CD4-positive, alpha-beta T cell (primary cell): ENCODE results near the gene SDK1. TPM values are rescaled to one million over a fixed set of nuclear protein-coding genes. Genes with fewer than 3 reads are reported as not detected.

Source experiments
- ATAC-seq: fragments of 200-7000 bp; cut with Tn5 transposase; one replicate; pipeline ENCODE4 v1.10.0; 2022; ENCODE audit warnings: mild to moderate bottlenecking; ENCODE audit not compliant: poor library complexity
- CTCF ChIA-PET: fragments of 350-600 bp; sonication (Branson Sonifier 250); formaldehyde crosslinking; loops from one replicate; lab custom pipeline; 2021; ENCODE audit warnings: antibody characterized with exemption, inconsistent platforms; lab: Charles Lee
- POLR2A ChIA-PET: fragments of 350-600 bp; sonication (Branson Sonifier 250); formaldehyde crosslinking; loops from one replicate; lab custom pipeline; 2021; ENCODE audit warnings: antibody characterized with exemption, inconsistent platforms; lab: Charles Lee
- DNase-seq, 14 experiments: peaks; one replicate each; pipeline ENCODE4 v3.0.0-alpha.2; 2013 to 2020; ENCODE audit warnings: mixed read lengths in 2 of 14
- H3K27ac ChIP-seq, 2 donors: one replicate each; pipeline versions ENCODE4 v1.5.1 to v1.7.0; 2013; ENCODE audit warnings: low read length in 2 of 2, low read depth in 1 of 2, mild to moderate bottlenecking in 1 of 2
- H3K27me3 ChIP-seq, 2 experiments: 1 replicate in 1 of 2; 2 replicates in 1 of 2; pipeline versions ENCODE4 v1.6.1 to v1.7.0; 2013; ENCODE audit warnings: low read length in 2 of 2, control low read depth in 1 of 2, mild to moderate bottlenecking in 1 of 2, moderate library complexity in 1 of 2; ENCODE audit not compliant: insufficient read depth in 2 of 2, control insufficient read depth in 1 of 2
- H3K36me3 ChIP-seq: one replicate; pipeline ENCODE4 v1.6.1; 2013; ENCODE audit warnings: low read length, control low read depth; ENCODE audit not compliant: insufficient read depth
- H3K4me1 ChIP-seq: one replicate; pipeline ENCODE4 v1.6.1; 2013; ENCODE audit warnings: low read length, control low read depth; ENCODE audit not compliant: insufficient read depth
- H3K4me3 ChIP-seq: one replicate; pipeline ENCODE4 v1.5.1; 2013; ENCODE audit warnings: mild to moderate bottlenecking, low read length, moderate library complexity
- H3K9me3 ChIP-seq, 2 experiments: 1 replicate in 1 of 2; 2 replicates in 1 of 2; pipeline versions ENCODE4 v1.6.1 to v1.7.0; 2013; ENCODE audit warnings: low read length in 2 of 2, mild to moderate bottlenecking in 2 of 2, control low read depth in 1 of 2, moderate library complexity in 1 of 2; ENCODE audit not compliant: control insufficient read depth in 1 of 2, insufficient read depth in 1 of 2
- H3K27ac Mint-ChIP-seq: one replicate; pipeline ENCODE4 v1.8.0; 2020; ENCODE audit warnings: mixed read lengths
- H3K27me3 Mint-ChIP-seq: one replicate; pipeline ENCODE4 v1.8.0; 2021; ENCODE audit warnings: mixed read lengths
- H3K36me3 Mint-ChIP-seq: one replicate; pipeline ENCODE4 v1.8.0; 2021; ENCODE audit warnings: low read depth, mixed read lengths
- H3K4me1 Mint-ChIP-seq: one replicate; pipeline ENCODE4 v1.8.0; 2021; ENCODE audit warnings: low read depth, mixed read lengths
- H3K4me3 Mint-ChIP-seq: one replicate; pipeline ENCODE4 v1.8.0; 2020; ENCODE audit warnings: mild to moderate bottlenecking, mixed read lengths
- H3K9me3 Mint-ChIP-seq: one replicate; pipeline ENCODE4 v1.8.0; 2020; ENCODE audit warnings: mixed read lengths
- intact Hi-C, 2 experiments: fragments of 100-400 bp; cut with DNase I in 1 of 2; cut with micrococcal nuclease in 1 of 2; formaldehyde crosslinking; loops; one replicate each; pipeline versions ENCODE4 v1.15.1 to v1.9.0; 2023 to 2025; cut with DNase I, micrococcal nuclease
- total RNA-seq, 174 experiments: library from RNA in 2 of 174; stranded (reverse) in 2 of 174; gene quantifications; one replicate each; pipeline ENCODE4 v1.2.3 and lab custom pipeline; 2021 to 2026
- TF ChIP-seq, protein P1 (sequence below): fragments of 200-600 bp; IDR thresholded peaks from one replicate; pipeline ENCODE4 v1.8.0; 2022; ENCODE audit warnings: antibody characterized with exemption, mild to moderate bottlenecking

SDK1 gene
- total RNA-seq, 2 experiments from 2014 or later = 1.1 to 1.3 TPM

- POLR2A ChIA-PET = no interaction called here
- H3K4me3 Mint-ChIP-seq = no peak overlapping the region
- TF ChIP-seq, protein P1, sequence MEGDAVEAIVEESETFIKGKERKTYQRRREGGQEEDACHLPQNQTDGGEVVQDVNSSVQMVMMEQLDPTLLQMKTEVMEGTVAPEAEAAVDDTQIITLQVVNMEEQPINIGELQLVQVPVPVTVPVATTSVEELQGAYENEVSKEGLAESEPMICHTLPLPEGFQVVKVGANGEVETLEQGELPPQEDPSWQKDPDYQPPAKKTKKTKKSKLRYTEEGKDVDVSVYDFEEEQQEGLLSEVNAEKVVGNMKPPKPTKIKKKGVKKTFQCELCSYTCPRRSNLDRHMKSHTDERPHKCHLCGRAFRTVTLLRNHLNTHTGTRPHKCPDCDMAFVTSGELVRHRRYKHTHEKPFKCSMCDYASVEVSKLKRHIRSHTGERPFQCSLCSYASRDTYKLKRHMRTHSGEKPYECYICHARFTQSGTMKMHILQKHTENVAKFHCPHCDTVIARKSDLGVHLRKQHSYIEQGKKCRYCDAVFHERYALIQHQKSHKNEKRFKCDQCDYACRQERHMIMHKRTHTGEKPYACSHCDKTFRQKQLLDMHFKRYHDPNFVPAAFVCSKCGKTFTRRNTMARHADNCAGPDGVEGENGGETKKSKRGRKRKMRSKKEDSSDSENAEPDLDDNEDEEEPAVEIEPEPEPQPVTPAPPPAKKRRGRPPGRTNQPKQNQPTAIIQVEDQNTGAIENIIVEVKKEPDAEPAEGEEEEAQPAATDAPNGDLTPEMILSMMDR = no peak
- Histone ChIP-seq H3K27me3 (no peaks in the 10 kb centered on the region), H3K4me3 (no peak overlapping the region), H3K27ac (no peak overlapping the region), H3K9me3 (no peaks in the 10 kb centered on the region), H3K4me1 (no peaks in the 10 kb centered on the region), H3K36me3 (no peaks in the 10 kb centered on the region)
- ATAC-seq (no peak), DNase-seq (no peak)
- H3K27me3 Mint-ChIP-seq = no peaks in the 10 kb centered on the region
- no peak overlapping the region for H3K27ac Mint-ChIP-seq
- CTCF ChIA-PET = interaction anchor here (1.1 kb wide), 1 partner anchor 8 kb away, joined by 3 read pairs; no protein-coding TSS in a partner anchor
- H3K9me3 Mint-ChIP-seq = no peaks in the 10 kb centered on the region
- intact Hi-C loops = loop anchor here in 1 of 2 experiments (5.0 to 10.0 kb wide), 2 partner anchors 421 to 1008 kb away; no protein-coding TSS in a partner anchor
- no peaks in the 10 kb centered on the region for H3K4me1 Mint-ChIP-seq
- no peaks in the 10 kb centered on the region for H3K36me3 Mint-ChIP-seq
These were observed 594.5 kb downstream of the SDK1 start for GRCh38 chr7:3895341-3896116.

DNA sequence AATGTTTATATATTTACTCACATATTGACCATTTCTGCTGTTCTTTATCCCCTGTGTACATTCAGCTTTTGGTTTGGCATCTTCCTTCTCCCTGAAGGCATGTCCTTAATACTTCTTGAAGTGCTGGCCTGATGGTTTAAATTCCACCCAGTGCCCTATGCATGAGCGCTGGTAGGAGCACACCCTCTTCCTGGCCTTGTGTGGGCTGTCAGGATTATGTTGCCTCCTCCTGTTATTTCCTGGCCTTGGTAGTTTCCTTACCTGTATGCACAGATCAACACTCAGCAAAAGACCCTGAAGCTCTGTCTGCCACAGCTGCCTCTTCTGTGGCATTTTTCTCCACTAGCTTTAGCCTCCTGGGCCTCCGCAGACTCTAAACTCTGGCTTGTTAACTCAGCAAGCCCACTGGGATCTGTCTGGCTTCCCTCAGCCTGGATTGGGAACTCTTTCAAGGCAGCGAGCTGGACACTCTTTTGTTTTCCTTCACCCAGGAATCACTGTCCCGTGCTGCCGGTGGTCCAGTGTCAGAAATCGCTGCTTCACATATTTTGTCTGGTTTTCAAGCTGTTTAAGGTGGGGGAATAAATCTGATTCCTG lies 595.2 kb downstream of the SDK1 start:
- Mint-ChIP-seq H3K36me3 (no peaks in the 10 kb centered on the region), H3K27ac (no peak overlapping the region), H3K9me3 (no peaks in the 10 kb centered on the region), H3K4me3 (no peak overlapping the region), H3K27me3 (no peaks in the 10 kb centered on the region), H3K4me1 (no peaks in the 10 kb centered on the region)
- no peaks in the 10 kb centered on the region for H3K27me3 ChIP-seq
- TF ChIP-seq, protein P1 = no peak
- H3K4me1 ChIP-seq = no peaks in the 10 kb centered on the region
- H3K9me3 ChIP-seq = no peaks in the 10 kb centered on the region
- no peak overlapping the region for H3K4me3 ChIP-seq
- intact Hi-C loops = loop anchor here in 1 of 2 experiments (5.0 to 10.0 kb wide), 2 partner anchors 421 to 1009 kb away; no protein-coding TSS in a partner anchor
- ATAC-seq (no peak), DNase-seq (no peak)
- ChIA-PET POLR2A (no interaction called here), CTCF (no interaction called here)
- no peak overlapping the region for H3K27ac ChIP-seq
- H3K36me3 ChIP-seq = no peaks in the 10 kb centered on the region

- H3K4me3 Mint-ChIP-seq = no peak overlapping the region
- intact Hi-C loops = loop anchor here (1.0 to 10.0 kb wide), 5 partner anchors 423 to 1032 kb away; partner anchors contain the start of gene SDK1 (in 1 of the 2)
- ATAC-seq = peak; percentile 52
- Histone ChIP-seq H3K27me3 (no peaks in the 10 kb centered on the region), H3K36me3 (no peaks in the 10 kb centered on the region), H3K4me1 (no peaks in the 10 kb centered on the region), H3K4me3 (no peak overlapping the region), H3K9me3 (no peaks in the 10 kb centered on the region), H3K27ac (no peak overlapping the region)
- no peaks in the 10 kb centered on the region for H3K36me3 Mint-ChIP-seq
- TF ChIP-seq, protein P1 = peak; percentile 79
- CTCF ChIA-PET = no interaction called here
- peak; percentile 13 to 75 (median 32) for DNase-seq
- H3K27me3 Mint-ChIP-seq = no peaks in the 10 kb centered on the region
- no peaks in the 10 kb centered on the region for H3K4me1 Mint-ChIP-seq
- H3K9me3 Mint-ChIP-seq = no peaks in the 10 kb centered on the region
- no peak overlapping the region for H3K27ac Mint-ChIP-seq
- POLR2A ChIA-PET = no interaction called here
These were observed 596.6 kb downstream of the SDK1 start for GRCh38 chr7:3897430-3898372.
